DND-41 (cell line): ENCODE data around the gene MDM2.

Experiments used
- EZH2 ChIP-seq: IDR thresholded peaks from 3 replicates; pipeline ENCODE4 v1.6.1; 2012; ENCODE audit warnings: borderline replicate concordance, low read depth, mild to moderate bottlenecking, moderate library complexity, low read length, inconsistent platforms; ENCODE audit not compliant: severe bottlenecking
- TF ChIP-seq, protein P1 (sequence below): IDR thresholded peaks from 2 replicates; pipeline ENCODE4 v1.5.1; 2012; ENCODE audit warnings: borderline replicate concordance, low read length, moderate library complexity, mild to moderate bottlenecking; ENCODE audit not compliant: poor library complexity, severe bottlenecking; ENCODE audit errors: extremely low read depth

DNA sequence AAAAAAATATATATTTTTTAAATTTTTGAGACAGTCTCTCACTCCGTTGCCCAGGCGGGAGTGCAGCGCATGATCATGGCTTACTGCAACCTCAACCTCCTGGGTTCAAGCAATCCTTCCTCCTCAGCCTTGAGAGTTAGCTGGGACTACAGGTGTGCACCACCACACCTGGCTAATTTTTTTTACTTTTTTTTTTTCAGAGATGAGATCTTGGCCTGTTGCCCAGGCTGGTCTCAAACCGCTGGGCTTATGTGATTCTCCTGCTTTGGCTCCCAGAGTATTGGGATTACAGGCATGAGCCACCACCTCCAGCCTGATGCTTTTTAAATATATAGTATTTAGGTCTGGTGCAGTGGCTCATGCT lies 24.5 kb downstream of the MDM2 start:
- TF ChIP-seq, protein P1, sequence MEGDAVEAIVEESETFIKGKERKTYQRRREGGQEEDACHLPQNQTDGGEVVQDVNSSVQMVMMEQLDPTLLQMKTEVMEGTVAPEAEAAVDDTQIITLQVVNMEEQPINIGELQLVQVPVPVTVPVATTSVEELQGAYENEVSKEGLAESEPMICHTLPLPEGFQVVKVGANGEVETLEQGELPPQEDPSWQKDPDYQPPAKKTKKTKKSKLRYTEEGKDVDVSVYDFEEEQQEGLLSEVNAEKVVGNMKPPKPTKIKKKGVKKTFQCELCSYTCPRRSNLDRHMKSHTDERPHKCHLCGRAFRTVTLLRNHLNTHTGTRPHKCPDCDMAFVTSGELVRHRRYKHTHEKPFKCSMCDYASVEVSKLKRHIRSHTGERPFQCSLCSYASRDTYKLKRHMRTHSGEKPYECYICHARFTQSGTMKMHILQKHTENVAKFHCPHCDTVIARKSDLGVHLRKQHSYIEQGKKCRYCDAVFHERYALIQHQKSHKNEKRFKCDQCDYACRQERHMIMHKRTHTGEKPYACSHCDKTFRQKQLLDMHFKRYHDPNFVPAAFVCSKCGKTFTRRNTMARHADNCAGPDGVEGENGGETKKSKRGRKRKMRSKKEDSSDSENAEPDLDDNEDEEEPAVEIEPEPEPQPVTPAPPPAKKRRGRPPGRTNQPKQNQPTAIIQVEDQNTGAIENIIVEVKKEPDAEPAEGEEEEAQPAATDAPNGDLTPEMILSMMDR = no peak
- TF ChIP-seq EZH2 = no peak
